Anterior cingulate cortex (tissue), 58 donors: Measurements from ENCODE around the gene CHD5.
A peak's percentile ranks its signal among the peaks of the same experiment; 100 is the strongest.
"Not testable (repeated sequence)": the region's sequence is repeated elsewhere in the genome, so short reads cannot be mapped to it uniquely, and the experiment has no call there.

Experiments
- DNase-seq, 58 donors: peaks; one replicate each; lab custom pipeline; 2025; lab: John Stamatoyannopoulos, UW

The CHD5 gene

DNA sequence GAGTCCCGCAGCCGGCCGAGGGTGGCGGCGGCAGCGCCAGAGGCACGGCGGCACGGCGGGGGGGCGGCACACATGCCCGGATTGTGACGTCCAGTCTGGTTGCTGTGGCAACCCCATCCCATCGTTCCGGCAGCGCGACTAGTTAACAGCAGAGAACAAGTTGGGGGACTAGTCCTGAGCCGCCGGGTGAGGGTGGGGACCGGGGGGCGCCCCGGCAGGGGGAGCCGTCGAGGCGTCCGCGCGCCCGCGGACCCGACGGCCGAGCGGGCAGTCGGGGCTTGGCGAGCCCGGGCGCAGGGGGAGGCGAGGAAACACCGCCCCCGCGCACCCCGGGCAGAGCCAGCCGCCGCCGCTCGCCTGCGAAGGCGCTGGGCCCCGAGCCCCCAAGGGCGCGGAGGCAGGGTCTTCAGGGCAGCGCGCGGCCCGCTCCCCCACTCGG lies at the start of gene CHD5:
Gene CHD5 (minus strand): TSS at position 54 of the 439 bp plus-strand sequence. CDS start 298 bp downstream, outside the sequence.
- DNase-seq = peak in 17 of 58 donors; percentile 9 to 72 (median 36)

DNA sequence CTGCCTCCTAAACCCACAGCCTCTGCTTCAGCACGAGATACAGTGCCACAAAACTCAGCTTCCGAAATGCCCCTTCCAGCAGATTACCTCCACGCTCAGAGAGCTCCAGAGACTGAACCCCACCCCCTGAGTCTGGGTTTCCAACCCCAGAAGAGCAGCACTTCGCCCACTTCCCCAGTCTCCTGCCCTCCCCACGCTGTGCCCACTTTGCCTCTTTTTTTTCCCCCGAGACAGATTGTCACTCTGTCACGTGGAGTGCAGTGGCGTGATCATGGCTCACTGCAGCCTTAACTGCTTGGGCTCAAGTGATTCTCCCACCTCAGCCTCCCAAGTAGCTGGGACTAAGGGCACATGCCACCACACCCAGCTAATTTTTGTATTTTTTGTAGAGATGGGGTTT lies 45.5 kb upstream of the CHD5 start:
- no peak for DNase-seq

DNA sequence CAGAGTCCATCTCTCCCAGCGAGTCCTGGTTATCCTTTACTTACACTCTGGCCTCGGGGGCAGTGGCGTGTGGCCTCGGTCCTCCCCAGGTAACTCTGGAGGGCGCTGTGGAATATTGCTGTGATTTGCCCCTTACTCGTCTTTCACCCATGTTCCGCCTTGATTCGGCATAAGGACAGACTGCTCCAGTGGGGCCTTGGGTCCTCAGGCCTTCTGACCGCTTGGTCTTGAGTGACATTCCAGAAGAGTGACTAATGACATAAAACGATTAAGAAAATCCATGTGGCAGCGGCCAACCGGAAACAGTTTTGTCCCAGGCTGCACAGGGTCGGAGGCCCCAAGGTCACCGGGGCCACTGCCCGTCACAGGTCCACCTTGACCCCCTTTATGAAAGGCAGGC lies 44.6 kb upstream of the CHD5 start:
- no peak for DNase-seq

DNA sequence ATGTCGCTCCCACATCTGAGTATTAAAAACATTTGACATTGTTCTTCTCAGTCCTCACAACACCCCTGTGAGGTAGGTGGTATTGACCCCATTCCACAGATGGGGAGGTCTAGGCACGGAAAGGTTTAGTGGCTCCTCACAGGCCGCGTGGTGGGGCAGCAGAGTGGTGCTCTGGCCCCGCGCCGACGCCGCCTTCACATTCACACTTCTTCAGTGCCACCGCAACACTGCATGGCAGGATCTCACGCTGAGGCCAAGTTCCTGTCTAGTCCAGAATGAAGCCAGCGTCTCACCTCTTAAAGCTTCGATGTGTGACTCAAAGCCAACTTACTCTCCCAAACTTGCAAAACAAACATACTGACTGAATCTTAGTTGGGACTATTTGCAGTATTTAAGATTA lies 43.5 kb upstream of the CHD5 start:
- no peak for DNase-seq

DNA sequence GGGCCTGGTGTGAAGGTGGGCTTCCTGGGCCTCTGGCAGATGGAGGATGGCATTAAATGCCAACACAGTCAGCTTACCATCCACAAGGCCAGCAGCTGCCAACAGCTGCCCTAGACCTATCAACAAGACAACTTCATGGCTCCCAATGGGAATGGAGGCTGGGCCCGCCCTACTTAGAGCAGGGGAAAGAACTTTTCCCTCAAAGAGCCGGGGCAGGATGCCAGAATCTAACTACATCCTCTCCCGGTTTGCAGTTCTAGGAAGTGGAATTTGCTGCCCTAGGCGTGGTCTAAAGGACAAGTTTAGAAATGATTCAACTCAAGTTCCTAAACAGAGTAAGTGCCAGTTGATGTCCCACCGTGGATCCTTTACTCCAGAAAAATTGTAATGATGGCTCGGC lies 42.5 kb upstream of the CHD5 start:
- DNase-seq = no peak

DNA sequence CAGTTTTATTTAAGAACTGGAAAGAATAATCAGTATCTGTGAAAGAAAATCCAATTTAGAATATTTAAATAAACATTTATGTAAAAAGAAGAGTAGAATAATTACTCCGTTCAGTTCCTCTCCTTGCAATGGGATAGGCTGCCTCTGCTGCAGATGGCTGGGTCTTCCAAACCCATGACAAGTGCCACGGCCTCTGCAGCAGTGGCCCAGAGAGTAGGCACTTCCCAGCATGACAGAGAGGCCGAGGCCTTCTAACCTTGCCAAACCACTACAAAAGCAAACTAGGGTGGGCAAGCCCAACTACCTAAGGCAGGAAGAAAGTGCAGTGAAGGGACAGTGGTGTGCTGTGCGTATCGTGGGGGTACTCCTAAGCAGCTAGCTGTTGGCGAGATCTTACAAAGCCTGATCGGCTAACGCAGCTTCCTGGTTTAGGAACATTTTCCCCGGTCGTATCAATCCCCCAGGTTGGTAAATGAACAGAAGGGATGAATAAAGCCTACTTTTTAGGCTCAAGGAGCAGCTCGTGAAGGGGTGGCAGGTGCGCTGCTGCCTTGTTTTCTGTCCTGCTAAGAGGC lies 41.2 kb upstream of the CHD5 start:
- DNase-seq = no peak

DNA sequence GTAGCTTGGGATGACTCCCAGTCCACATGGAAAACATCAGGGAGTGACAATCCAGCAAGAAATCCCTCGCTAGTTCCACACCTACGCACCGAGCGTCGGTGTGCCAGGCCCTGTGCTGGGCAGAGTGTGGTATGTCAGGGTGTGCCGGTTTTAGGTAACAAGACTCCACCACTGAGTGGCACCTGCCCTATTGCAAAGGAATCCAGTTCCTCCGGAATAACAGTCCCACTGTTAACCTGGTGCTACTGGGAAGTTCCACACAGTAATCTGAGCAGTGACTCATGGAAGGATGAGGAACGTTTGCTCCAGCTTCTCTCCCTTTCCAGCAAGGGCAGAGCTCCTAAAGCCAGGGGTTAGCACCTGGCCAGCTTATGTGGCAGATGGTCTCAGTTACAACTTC lies 40.1 kb upstream of the CHD5 start:
- no peak for DNase-seq

DNA sequence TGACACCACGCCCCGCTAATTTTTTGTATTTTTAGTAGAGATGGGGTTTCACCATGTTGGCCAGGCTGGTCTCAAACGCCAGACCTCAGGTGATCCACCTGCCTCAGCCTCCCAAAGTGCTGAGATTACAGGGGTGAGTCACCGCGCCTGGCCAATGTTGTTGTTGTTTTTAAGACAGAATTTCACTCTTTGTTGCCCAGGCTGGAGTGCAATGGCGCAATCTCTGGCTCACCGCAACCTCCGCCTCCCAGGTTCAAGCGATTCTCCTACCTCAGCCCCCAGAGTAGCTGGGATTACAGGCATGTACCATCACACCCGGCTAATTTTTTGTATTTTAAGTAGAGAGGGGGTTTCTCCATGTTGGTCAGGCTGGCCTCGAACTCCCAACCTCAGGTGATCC lies 39.5 kb upstream of the CHD5 start:
- not testable (repeated sequence) for DNase-seq

DNA sequence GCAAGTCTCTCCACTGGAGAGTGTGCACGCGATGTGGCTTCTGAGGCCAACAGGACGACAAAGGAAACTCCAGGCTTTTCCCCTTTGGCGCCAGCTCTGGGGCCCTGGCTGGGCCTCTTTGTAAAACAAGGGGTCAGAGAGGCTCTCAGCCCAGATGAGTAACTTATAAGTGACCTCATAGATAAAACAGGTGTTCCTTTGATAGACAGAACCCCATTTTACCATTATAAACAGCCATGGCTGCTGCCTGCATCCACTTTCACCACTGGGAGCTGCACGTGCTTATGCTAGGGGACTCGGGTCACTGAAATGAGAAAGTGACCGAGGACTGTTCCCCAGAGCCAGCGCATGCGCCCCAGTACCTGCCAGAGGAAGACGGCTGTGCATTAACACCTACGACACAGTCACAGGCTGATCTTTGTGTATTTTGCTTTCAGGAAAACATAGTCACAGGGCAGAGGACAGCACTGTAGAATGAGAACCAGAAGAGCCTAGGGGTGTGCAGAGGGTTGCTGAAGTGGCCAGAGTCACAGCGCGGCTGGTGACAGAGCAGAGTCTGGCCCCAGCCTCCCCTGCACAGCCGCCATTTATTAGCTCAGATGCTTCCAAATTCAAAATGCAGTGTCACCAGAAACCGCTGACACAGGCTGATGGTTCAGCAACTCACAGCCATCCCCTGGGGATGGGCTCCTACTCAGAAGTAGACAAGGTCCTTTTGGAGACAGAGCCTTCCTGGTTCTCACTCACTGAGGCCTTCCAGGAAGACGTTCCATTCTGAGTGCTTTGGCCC lies 38.4 kb upstream of the CHD5 start:
- no peak for DNase-seq

DNA sequence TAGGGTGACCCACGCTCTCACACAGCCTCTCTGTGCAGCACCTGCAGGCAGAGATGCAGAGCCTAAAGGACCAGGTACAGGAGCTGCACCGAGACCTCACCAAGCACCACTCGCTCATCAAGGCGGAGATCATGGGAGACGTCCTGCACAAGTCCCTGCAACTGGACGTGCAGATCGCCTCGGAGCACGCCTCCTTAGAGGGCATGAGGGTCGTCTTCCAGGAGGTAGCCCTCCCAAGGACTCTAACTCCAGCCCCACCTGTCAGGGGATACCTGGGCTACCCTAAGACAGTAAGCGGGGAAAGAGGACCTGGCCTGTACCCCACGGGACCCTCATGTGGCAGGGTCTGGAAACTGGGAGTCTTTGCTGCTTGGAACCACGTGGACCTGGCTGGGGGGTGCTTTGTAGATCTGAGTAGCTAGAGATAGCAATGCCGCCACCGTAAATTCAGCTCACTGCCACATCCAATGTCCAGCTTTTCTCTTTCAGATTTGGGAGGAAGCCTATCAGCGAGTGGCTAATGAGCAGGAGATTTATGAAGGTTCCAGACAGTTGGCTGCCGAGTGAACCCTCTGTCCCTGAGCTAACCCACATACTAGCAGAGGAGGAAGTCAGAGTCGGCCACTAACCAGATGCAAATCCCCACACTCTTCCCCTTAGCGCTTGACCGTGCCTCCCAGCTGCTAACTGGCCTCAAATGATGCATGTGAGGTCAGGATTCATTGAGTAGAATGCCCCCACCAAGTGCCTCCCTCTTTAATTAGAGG lies 32.3 kb upstream of the CHD5 start:
- no peak for DNase-seq

DNA sequence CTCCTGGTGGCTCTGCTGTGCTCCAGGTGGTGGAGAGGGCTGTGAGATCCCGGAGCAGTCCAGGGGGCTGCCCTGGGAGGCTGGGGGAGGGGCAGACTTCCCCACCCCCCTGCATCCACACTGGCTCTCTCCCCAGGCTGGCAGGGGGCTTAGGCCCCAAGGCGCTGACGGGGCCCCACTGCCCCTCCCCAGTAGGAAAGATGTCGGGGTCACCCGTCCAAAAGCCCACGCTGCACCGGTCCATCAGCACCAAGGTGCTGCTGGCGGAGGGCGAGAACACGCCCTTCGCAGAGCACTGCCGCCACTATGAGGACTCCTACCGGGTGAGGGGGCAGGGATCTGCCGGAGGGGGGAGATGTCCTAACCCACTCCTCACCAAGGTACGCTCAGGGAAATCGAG lies 31.6 kb upstream of the CHD5 start:
- DNase-seq = no peak

DNA sequence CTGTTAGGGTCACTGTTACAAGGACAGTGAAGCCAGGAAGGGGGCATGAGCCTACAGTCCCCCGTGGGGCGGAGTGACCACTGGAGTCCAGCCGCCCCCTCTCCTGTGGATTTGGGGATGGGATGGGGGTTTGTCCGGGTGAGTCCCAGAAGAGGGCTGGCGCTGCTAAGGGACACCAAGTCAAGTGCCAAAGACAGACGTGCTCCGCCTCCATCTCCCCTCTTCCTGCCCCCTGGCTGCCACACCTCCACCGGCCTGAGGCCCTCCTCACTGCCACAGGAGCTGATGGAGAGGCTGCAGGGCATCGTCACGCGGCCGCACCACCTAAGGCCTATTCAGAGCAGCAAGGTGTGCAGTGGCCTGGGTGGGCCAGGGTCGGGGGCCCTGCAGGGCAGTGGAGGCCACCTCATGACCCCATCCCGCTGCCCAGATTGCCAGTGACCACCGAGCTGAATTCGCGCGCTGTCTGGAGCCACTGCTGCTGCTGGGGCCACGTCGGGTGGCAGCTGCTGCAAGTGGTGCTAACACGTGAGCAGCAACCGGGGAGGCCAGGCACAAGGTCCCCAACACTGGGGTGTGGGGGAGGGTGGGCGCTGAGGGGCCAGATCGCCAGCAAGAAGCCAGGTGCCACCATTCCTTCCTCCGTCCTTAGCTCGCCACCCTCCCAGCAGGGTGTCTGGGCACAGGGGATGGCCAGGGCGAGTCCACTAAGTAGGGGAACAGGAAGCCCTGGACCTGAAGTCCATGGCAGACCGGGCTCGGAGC lies 30.7 kb upstream of the CHD5 start:
- DNase-seq = no peak

DNA sequence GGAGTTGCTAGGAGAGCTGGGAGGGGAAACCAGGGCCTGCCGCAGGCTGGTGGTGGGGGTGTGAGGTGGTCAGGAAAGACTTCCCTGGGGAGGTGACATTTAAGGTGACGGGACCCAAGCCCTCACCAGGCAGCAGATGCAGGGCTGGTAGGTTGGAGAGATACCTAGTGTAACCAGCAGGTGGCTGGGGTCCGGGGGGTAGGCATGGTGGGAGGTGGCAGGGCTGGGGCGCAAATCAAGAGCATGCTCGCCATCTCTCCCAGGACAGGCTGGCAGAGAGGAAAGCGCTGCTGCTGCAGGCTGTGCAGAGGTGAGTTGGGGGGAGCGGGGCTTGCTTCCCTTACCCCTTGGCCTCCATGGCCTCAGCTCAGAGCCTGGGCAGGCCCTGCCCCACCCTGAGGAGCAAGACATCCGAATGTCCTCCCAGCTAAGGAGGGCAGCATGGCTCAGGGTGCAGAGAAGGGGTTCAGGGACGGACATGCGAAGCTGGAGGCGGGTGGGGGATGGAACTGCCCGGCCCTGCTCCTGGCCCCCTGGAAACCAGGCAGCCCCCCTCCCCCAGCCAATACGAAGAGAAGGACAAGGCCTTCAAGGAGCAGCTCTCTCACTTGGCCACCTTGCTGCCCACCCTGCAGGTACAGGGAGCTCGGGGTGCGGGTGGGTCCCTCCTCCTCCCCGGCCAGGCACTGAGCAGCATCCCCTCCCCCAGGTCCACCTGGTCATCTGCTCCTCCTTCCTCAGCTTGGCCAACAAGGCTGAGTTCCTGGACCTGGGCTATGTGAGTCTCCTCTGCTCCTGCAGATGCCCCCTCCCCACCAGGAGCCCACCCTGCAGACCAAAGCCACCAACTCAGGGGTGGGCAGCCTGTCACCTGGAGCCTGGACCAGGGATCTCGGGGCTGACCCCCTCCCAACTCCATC lies 29.8 kb upstream of the CHD5 start:
- no peak for DNase-seq

DNA sequence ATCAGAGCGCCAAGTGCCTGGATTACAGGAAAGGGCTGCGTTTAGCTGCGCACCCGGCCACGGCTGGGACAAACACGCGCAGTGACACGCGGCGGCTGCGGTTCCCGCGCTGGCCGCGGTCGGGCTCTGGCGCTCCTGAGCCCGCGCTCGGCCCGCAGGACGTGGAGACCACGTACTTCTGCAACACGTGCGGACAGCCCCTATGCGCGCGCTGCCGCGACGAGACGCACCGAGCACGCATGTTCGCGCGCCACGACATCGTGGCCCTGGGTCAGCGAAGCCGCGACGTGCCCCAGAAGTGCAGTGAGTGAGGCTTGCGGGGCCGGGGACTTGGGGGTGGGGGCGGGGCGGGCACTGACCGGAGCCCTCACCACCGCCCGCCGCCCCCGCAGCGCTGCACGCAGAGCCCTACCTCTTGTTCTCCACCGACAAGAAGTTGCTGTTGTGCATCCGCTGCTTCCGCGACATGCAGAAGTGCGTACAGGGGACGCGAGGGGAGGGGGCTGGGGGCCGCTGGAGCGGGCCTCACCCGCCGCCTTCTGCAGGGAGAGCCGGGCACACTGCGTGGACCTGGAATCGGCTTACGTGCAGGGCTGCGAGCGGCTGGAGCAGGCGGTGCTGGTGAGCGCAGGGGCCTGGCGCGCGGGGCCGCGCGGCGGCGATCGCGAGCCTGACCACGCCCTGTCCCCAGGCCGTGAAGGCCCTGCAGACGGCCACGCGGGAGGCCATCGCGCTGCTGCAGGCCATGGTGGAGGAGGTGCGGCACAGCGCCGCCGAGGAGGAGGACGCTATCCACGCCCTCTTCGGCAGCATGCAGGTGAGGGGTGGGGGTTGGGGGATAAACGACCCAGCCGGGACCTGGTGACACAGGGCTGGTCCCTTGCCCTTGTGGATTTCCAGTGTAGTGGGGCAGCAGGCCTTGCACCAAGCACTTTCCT lies 28.9 kb upstream of the CHD5 start:
- peak in 35 of 58 donors; percentile 2 to 72 (median 30) for DNase-seq

DNA sequence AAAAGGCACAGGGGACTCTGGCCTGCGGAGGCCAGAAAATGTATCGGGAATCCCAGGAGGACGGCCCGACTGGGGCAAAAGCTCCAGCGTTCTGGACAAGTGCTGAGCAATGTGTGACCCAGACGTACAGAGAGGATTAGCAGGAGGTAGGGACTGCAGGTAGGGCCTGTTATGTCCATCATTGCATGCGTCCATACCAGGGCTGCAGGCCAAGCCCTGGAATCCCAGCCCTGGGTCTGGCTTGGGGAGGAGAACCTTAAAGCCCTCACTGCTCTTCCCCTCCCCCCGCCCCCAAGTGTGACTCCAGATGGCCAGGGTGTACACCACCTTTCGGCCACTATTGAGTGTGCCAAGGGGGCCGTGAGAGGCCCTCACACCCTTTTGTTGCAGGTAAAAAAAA lies 27.8 kb upstream of the CHD5 start:
- DNase-seq = no peak

DNA sequence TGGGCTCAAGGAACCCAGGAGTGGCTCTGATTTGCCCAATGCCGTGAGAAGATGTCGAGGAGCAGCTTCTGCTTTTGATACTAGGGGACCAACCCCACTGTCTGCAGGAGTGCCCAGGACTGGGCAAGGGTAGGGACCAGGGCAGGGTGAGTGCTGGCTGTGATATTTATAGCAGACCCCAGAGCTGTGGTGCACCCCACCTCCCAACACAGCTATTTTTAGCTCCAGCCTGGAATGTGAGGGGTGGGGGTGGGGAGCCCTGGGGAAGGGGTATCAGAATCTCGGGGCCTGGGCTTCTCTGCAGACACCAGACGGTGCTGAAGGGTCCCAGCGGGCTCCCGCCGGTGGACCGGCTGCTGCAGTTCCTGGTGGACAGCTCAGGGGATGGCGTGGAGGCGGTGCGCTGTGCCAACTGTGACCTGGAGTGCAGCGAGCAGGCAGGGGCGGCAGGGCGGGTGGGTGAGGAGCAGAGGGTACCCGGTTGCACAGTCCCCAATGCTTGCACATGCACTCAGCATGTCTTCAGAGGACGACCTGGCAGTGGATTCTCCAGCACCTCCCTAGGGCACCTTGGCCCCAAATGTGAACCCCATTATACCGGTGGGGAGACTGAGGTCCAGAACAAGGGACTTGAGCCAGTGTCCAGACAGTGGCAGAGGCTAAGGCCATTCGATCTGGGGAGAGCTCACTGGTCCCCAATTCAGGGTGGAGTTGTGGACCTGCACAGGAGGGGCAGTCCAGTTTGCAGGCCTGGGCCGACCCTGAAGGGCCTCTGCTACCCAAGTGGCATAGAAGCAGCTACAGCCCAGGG lies 27.2 kb upstream of the CHD5 start:
- DNase-seq = no peak

DNA sequence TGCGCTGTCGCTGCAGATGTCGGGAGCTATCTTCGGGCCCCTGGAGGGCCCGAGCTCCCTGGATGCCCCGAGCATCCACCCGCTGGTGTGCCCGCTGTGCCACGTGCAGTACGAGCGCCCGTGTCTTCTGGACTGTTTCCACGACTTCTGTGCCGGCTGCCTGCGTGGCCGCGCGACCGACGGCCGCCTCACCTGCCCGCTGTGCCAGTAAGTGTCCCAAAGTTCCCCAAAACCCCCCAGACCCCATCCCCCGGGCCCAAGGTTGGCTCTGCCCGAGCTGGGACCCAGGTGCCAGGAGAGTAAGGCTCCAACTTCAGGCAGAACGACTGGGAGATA lies 26.4 kb upstream of the CHD5 start:
- DNase-seq = no peak
